GM18867 (cell line): ENCODE data around the gene CDT1.

Experiments used
- ATAC-seq: cut with Tn5 transposase; IDR thresholded peaks from one replicate; pipeline ENCODE4 v1.9.1; 2021; ENCODE audit warnings: mild to moderate bottlenecking, moderate library complexity; ENCODE audit not compliant: unreplicated experiment

Gene CDT1

GRCh38 chr16:88803264-88803987 lies at the start of gene CDT1:
CDT1 (plus strand) TSS chr16:88803789; CDS start chr16:88803832, 43 bp downstream.
- peak; percentile 51 for ATAC-seq

- ATAC-seq: no peak
Measured at GRCh38 chr16:88754109-88754911, 49.3 kb upstream of the CDT1 start.

- ATAC-seq: no peak
Measured at GRCh38 chr16:88754912-88755744, 48.5 kb upstream of the CDT1 start.

- ATAC-seq: no peak
Measured at GRCh38 chr16:88755745-88756443, 47.7 kb upstream of the CDT1 start.

- no peak for ATAC-seq
Measured at GRCh38 chr16:88758227-88758943, 45.2 kb upstream of the CDT1 start.

- no peak for ATAC-seq
Measured at GRCh38 chr16:88758944-88759244, 44.7 kb upstream of the CDT1 start.

- no peak for ATAC-seq
Measured at GRCh38 chr16:88759245-88759975, 44.2 kb upstream of the CDT1 start.

GRCh38 chr16:88759976-88760350 lies 43.6 kb upstream of the CDT1 start:
- ATAC-seq: no peak

- ATAC-seq: no peak
Measured at GRCh38 chr16:88760424-88761142, 43.0 kb upstream of the CDT1 start.

- no peak for ATAC-seq
Measured at GRCh38 chr16:88761143-88761534, 42.5 kb upstream of the CDT1 start.

- ATAC-seq: no peak
Measured at GRCh38 chr16:88761830-88762229, 41.8 kb upstream of the CDT1 start.

GRCh38 chr16:88762258-88762870 lies 41.2 kb upstream of the CDT1 start:
- ATAC-seq: no peak

GRCh38 chr16:88762941-88763340 lies 40.6 kb upstream of the CDT1 start:
- no peak for ATAC-seq

GRCh38 chr16:88763502-88764053 lies 40.0 kb upstream of the CDT1 start:
- ATAC-seq: no peak

- ATAC-seq: no peak
Measured at GRCh38 chr16:88764080-88764479, 39.5 kb upstream of the CDT1 start.

- ATAC-seq: no peak
Measured at GRCh38 chr16:88764913-88765349, 38.7 kb upstream of the CDT1 start.

- ATAC-seq: no peak
Measured at GRCh38 chr16:88766975-88767374, 36.6 kb upstream of the CDT1 start.

GRCh38 chr16:88767546-88768070 lies 36.0 kb upstream of the CDT1 start:
- no peak for ATAC-seq
